ENCODE data around the gene MRPS2. TPM values are rescaled to one million over a fixed set of nuclear protein-coding genes. Genes with fewer than 3 reads are reported as not detected.

The MRPS2 gene
- total RNA-seq, 1 experiment from 2014 or later, result 21.3 TPM

GRCh38 chr9:135486267-135487065 is 14.0 kb upstream of the MRPS2 start:
- no peaks in the 10 kb centered on the region for H3K27me3 ChIP-seq (replicated peaks)
- no peak for DNase-seq (ENCODE audit: low read depth in 1 of 2, low spot score in 2 of 2)

GRCh38 chr9:135487281-135488012 is 13.0 kb upstream of the MRPS2 start:
- DNase-seq (ENCODE audit: low read depth in 1 of 2, low spot score in 2 of 2), result no peak
- Histone ChIP-seq H3K4me1 (replicated peaks) (no peaks in the 10 kb centered on the region), H3K9me3 (replicated peaks) (no peaks in the 10 kb centered on the region), H3K36me3 (peaks cover 24% of the 10 kb centered on the region), H3K27me3 (replicated peaks) (no peaks in the 10 kb centered on the region), H3K4me3 (no peak overlapping the region), H3K27ac (no peak overlapping the region)

More at GRCh38 chr9:135486267-135487065, 14.0 kb upstream of the MRPS2 start:
- no peak overlapping the region for H3K27ac ChIP-seq
- no peak overlapping the region for H3K4me3 ChIP-seq
- H3K9me3 ChIP-seq (replicated peaks), result no peaks in the 10 kb centered on the region
- peaks cover 24% of the 10 kb centered on the region for H3K36me3 ChIP-seq
- no peaks in the 10 kb centered on the region for H3K4me1 ChIP-seq (replicated peaks)

GRCh38 chr9:135488013-135488330 is 12.5 kb upstream of the MRPS2 start:
- no peak for DNase-seq (ENCODE audit: low read depth in 1 of 2, low spot score in 2 of 2)
- Histone ChIP-seq H3K27ac (no peak overlapping the region), H3K27me3 (replicated peaks) (no peaks in the 10 kb centered on the region)

GRCh38 chr9:135488527-135488926 is 12.0 kb upstream of the MRPS2 start:
- H3K27me3 ChIP-seq (replicated peaks), result no peaks in the 10 kb centered on the region
- peaks cover 24% of the 10 kb centered on the region for H3K36me3 ChIP-seq
- no peaks in the 10 kb centered on the region for H3K4me1 ChIP-seq (replicated peaks)
- no peak overlapping the region for H3K4me3 ChIP-seq
- DNase-seq (ENCODE audit: low read depth in 1 of 2, low spot score in 2 of 2), result no peak
- H3K9me3 ChIP-seq (replicated peaks), result no peaks in the 10 kb centered on the region
- no peak overlapping the region for H3K27ac ChIP-seq

More at GRCh38 chr9:135488013-135488330, 12.5 kb upstream of the MRPS2 start:
- Histone ChIP-seq H3K4me1 (replicated peaks) (no peaks in the 10 kb centered on the region), H3K36me3 (peaks cover 24% of the 10 kb centered on the region), H3K4me3 (no peak overlapping the region), H3K9me3 (replicated peaks) (no peaks in the 10 kb centered on the region)

- no peak overlapping the region for H3K4me3 ChIP-seq
- no peak overlapping the region for H3K27ac ChIP-seq
- no peaks in the 10 kb centered on the region for H3K27me3 ChIP-seq (replicated peaks)
- DNase-seq (ENCODE audit: low read depth in 1 of 2, low spot score in 2 of 2), result no peak
- H3K9me3 ChIP-seq (replicated peaks), result no peaks in the 10 kb centered on the region
- peaks cover 19% of the 10 kb centered on the region for H3K36me3 ChIP-seq
- no peaks in the 10 kb centered on the region for H3K4me1 ChIP-seq (replicated peaks)
These were observed 11.1 kb upstream of the MRPS2 start for GRCh38 chr9:135489188-135489906.

- H3K27me3 ChIP-seq (replicated peaks), result no peaks in the 10 kb centered on the region
- H3K4me3 ChIP-seq, result no peak overlapping the region
- DNase-seq (ENCODE audit: low read depth in 1 of 2, low spot score in 2 of 2), result no peak
- peaks cover 15% of the 10 kb centered on the region for H3K36me3 ChIP-seq
- no peaks in the 10 kb centered on the region for H3K9me3 ChIP-seq (replicated peaks)
- no peak overlapping the region for H3K27ac ChIP-seq
- H3K4me1 ChIP-seq (replicated peaks), result no peaks in the 10 kb centered on the region
These were observed 10.2 kb upstream of the MRPS2 start for GRCh38 chr9:135490166-135490870.

GRCh38 chr9:135490980-135491464 is 9.5 kb upstream of the MRPS2 start:
- no peak for DNase-seq (ENCODE audit: low read depth in 1 of 2, low spot score in 2 of 2)
- H3K4me3 ChIP-seq, result no peak overlapping the region
- H3K9me3 ChIP-seq (replicated peaks), result no peaks in the 10 kb centered on the region
- H3K4me1 ChIP-seq (replicated peaks), result no peaks in the 10 kb centered on the region
- peaks cover 11% of the 10 kb centered on the region for H3K36me3 ChIP-seq
- no peaks in the 10 kb centered on the region for H3K27me3 ChIP-seq (replicated peaks)
- H3K27ac ChIP-seq, result no peak overlapping the region

GRCh38 chr9:135491764-135492163 is 8.7 kb upstream of the MRPS2 start:
- Histone ChIP-seq H3K27me3 (replicated peaks) (no peaks in the 10 kb centered on the region), H3K27ac (no peak overlapping the region), H3K4me3 (no peak overlapping the region), H3K9me3 (replicated peaks) (no peaks in the 10 kb centered on the region), H3K4me1 (replicated peaks) (no peaks in the 10 kb centered on the region), H3K36me3 (peaks cover 5% of the 10 kb centered on the region)
- DNase-seq (ENCODE audit: low read depth in 1 of 2, low spot score in 2 of 2), result no peak

GRCh38 chr9:135492886-135493669 is 7.4 kb upstream of the MRPS2 start:
- H3K27ac ChIP-seq, result no peak overlapping the region
- H3K4me3 ChIP-seq, result no peak overlapping the region
- H3K36me3 ChIP-seq, result peaks cover 5% of the 10 kb centered on the region; the same call in 1 of the 2 replicates
- DNase-seq (ENCODE audit: low read depth in 1 of 2, low spot score in 2 of 2), result no peak
- no peaks in the 10 kb centered on the region; the same call in 1 of the 2 replicates for H3K27me3 ChIP-seq (replicated peaks)
- no peaks in the 10 kb centered on the region for H3K4me1 ChIP-seq (replicated peaks)
- no peaks in the 10 kb centered on the region for H3K9me3 ChIP-seq (replicated peaks)

- no peak for DNase-seq (ENCODE audit: low read depth in 1 of 2, low spot score in 2 of 2)
These were observed 5.5 kb upstream of the MRPS2 start for GRCh38 chr9:135494791-135495559.

GRCh38 chr9:135498381-135499126 is 1.9 kb upstream of the MRPS2 start:
- Histone ChIP-seq H3K27ac (no peak overlapping the region), H3K27me3 (replicated peaks) (no peaks in the 10 kb centered on the region; the same call in 1 of the 2 replicates), H3K4me1 (replicated peaks) (peaks cover 21% of the 10 kb centered on the region), H3K9me3 (replicated peaks) (no peaks in the 10 kb centered on the region), H3K4me3 (no peak overlapping the region), H3K36me3 (peaks cover 29% of the 10 kb centered on the region)
- no peak for DNase-seq (ENCODE audit: low read depth in 1 of 2, low spot score in 2 of 2)

More at GRCh38 chr9:135494791-135495559, 5.5 kb upstream of the MRPS2 start:
- Histone ChIP-seq H3K4me3 (no peak overlapping the region), H3K36me3 (no peaks in the 10 kb centered on the region), H3K27me3 (replicated peaks) (no peaks in the 10 kb centered on the region; the same call in 1 of the 2 replicates), H3K9me3 (replicated peaks) (no peaks in the 10 kb centered on the region), H3K4me1 (replicated peaks) (peaks cover 8% of the 10 kb centered on the region), H3K27ac (no peak overlapping the region)
